Kasumi-1 (cell line): Measurements from ENCODE around the gene ODAD2.
"Not testable (repeated sequence)": the region's sequence is repeated elsewhere in the genome, so short reads cannot be mapped to it uniquely, and the experiment has no call there.

Experiments
- DNase-seq, 2 experiments: peaks; one replicate each; lab custom pipeline; 2025; lab: John Stamatoyannopoulos, UW

Gene ODAD2

GRCh38 chr10:27998954-27999275, at the start of gene ODAD2:
ODAD2 (minus strand) TSS chr10:27999079; CDS start chr10:27995142, 3,937 bp downstream.
- no peak for DNase-seq

DNA sequence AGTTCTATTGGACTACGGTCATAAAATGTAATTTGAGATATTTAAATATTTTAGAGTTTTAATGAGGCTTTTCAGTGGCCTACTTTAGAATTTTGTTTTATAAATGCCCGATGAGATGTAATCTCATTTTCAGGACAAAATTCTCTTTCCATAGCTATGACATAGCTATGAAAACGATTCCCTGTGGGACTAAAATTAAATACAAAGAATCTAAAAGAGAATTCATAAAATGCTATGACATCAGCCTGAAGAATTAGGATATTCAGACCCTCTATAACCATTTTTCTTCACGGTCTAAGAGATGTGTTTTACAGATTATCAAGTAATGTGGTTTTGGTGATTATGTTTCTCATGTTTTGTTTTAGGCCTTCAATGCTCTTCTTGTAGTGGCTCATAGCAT, 48.2 kb upstream of the ODAD2 start:
- no peak for DNase-seq

GRCh38 chr10:28046579-28046978, 47.7 kb upstream of the ODAD2 start:
- no peak for DNase-seq

DNA sequence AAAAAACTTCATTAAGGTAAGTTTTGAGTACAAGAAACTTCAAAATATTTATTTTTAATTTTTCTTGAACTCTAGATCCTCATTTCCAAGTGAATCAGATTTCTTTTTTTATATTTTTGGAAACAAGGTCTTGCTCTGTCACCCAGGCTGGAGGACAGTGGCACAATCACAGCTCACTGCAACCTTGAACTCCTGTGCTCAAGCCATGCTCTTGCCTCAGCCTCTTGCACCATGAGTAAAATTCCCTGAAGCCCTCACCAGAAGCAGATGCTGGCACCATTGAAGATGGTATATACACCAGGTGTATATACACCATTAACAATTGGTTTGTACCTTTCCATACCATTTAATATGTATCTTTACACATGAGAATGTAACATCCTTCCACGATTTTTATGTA, 45.1 kb upstream of the ODAD2 start:
- DNase-seq: no peak

DNA sequence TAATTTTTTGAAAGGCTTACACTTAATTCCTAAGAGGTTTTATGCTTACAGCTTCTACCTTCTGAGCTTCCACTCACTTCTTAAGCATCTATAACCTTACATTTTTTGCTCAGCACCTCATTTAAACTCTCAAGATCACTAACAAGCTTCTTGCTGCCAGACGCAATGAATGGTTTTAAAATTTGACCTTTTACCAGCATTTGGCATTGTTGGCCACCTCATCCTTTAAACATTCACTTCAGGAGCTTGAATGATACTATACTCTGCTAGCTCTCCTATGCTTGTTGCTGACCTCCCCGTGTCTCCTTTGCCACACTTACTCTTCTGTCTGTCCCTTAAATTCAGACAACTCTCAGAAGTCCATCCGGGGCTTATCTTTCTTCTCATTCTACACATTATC, 37.7 kb upstream of the ODAD2 start:
- DNase-seq: no peak

DNA sequence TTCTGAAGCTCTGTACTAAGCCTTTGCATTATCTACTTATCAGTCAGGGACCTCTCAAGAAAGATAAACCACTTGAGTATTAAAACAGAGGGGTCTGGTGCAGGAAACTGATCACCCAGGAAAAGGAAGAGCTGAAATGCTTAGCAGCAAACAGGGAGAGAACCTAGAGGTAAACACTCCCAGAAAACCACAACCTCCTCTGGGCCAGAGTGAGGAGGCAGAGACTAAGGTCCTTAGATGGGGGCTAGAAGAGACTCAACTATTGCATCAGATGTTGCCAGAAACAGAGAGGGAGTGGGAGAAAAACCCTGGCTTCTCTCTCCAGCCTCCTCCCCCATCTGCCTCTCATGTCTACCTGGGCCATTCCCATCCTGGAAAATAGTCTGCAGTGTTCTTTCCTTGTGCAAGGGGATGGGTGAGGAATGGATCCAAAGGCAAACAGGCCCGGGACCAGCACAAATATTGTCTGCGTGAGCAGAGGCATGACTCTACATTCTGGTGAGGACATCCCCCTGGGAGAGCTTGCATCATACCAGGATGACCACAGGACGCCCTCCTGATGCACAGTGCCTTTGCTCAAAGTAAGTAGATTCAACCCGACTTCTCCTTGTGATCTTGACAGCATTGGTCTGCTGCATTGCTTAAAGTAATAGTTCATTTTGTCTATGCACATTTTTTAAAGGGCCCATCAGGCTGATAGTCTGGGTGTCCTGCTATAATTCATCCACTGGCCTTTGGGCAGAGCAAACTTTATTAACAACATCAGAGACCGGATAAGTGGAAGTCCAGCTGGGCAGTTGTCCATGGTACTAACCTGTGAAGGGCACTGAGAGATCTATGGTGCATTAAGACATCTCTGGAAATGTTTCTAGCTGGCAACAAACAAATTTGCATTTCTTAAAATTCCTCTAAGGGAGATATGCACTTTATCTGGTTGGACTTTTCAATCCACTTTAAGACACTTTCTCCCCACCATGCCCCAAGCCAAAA, 22.4 kb upstream of the ODAD2 start:
- no peak for DNase-seq

- no peak for DNase-seq
Observed at GRCh38 chr10:28020080-28020860, 21.4 kb upstream of the ODAD2 start.

DNA sequence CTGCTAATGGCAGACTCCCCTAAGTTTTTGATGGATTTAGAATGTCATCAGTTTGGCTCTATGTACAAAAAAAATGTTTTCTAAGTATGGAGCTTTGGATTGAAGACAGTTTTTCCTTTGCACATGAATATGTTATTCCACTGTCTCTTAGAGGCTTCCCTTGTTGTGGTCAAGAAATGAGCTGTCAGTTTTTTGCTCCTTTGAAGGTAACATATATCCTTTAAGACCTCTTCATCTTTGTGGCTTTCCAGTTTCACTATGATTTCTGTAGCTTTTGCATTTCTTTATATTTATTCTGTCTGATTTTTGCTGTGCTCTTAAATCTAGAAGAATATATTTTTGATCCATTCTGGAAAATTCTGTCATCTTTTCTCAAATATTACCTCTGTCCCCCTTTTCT, 15.8 kb upstream of the ODAD2 start:
- DNase-seq: no peak

DNA sequence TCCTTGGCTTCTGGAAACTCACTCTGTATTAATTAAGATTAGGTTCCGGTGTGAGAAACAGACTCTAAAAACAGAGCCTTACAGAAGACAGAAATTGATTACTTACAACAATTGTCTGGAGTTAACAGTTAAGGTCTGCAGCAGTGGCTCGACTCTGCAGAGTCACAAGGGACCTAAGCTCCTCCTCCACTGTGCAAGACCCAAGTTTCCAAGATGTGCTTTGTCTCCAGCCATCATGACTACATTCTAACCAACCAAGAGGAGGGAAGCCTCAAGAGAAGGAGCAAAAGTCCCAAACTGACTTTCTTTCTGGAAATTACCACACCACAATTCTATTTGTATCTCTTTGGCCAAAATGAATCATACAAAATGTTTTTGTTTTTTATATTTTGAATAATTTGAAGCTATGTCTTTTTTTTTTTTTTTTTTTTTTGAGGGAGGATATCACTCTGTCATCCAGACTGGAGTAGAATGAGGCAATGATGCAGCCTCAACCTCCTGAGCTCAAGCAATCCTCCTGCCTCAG, 14.2 kb upstream of the ODAD2 start:
- DNase-seq: no peak

DNA sequence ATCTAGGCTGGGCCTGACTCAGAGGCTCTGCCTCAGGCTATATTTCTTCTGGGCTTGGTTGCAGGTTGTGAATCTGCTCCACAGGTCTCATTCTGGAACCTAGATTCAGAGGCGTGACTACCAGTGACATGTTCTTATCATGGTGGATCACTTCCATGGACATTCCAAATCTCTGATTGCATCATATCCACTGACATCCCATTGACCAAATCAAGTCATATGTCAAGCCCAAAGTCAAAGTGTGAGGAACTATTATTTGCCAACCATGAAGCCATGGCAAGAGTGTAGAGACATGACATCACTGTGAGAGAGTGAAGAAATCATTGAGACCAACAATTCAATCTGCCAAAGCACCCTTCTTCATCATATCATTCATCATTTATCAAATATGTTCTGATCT, 11.9 kb upstream of the ODAD2 start:
- DNase-seq: no peak

GRCh38 chr10:28008054-28008453, 9.2 kb upstream of the ODAD2 start:
- no peak for DNase-seq

DNA sequence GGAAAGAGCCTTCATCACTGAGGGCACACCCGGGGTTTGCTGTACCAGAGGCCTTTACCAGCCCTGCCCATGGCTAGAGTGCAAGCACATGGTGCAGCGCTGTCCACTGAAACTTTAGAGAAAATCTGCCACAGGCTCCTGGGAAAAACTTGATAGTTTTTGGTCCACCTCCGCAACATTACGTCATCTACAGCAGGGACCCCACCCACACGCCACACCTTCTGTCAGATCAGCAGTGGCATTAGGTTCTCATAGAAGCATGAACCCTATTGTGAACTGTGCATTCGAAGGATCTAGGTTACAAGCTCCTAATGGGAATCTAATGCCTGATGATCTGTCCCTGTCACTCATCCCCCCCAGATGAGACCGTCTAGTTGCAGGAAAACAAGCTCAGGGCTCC, 2.5 kb upstream of the ODAD2 start:
- no peak for DNase-seq

DNA sequence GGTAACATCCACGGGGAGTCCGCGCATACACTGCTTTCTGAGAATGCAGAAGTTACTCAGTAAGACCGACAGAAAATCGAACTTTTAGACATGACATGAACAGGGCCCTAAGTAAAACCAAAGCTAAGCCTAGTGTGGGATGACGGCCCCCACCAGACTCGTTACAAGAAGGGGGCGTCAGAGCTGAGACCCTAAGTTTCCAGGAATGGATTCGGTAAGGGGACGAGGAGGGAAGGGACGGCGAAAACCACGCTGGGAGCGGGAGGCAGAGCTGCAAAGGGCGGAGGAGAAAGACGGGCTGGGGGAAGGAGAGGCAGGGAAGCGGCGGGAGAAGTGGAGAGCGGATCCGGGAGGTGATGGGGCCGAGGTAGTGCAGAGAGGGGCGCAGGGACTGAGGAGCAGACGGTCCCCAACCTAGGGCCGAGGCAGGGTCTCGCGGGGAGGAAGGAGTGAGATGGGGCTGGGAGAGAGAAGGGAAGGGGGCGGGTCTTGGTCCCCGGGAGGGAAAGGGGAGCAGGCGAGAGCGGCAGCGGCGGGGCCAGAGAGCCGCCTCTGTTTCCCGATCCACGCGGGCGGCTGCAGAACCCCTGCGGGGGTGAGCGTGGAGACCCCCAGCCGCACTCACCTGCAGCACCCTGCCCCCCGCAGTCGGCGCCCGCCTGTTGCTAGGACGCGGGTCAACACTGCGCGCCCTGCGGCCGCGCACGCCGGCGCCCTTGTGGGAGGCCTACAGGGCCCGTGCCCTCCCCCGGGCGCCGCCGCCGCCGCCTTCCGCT, 513 bp downstream of the ODAD2 start:
- no peak for DNase-seq

- DNase-seq: no peak
Observed at GRCh38 chr10:27997865-27998177, 1.1 kb downstream of the ODAD2 start.

DNA sequence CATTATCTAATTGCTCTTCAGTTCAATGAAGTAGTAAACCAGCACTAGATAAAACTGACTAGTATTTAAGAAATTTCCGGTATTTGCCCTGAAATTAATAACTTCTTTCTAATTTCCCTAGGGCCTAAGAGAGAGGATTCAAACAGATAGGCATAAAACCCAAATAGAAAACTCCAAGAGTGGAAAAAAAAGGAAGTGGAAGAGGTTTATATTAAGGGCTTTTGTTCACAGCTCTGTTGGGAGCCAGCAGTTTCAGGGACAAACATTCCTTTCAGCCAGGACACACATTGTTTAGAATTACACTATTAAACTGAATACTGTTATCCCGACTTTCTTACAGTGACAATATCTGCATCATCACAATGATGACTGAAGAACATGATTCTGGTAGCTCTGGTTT, 3.6 kb downstream of the ODAD2 start:
- no peak for DNase-seq

DNA sequence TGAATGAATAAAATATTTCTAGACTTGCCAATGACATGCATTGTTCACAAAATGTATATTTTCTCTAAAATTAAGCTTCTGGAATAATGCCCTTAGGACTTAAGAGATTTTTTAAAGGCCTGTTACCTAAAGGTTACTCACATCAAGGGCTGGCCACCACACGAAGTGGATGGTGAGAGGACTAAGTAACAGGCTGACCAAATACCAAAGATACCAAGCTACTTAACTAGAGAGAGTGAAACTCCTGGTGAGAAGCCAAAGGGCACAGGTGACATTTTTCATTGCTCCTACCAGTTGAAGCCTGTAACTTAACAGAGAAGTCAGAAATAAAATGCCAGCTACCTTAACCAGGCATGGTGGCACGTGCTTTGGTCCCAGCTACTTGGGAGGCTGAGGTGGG, 9.5 kb downstream of the ODAD2 start:
- DNase-seq: not testable (repeated sequence)

- no peak for DNase-seq
Observed at GRCh38 chr10:27986821-27987220, 12.1 kb downstream of the ODAD2 start.

GRCh38 chr10:27982875-27983543, 15.9 kb downstream of the ODAD2 start:
- DNase-seq: no peak

- no peak for DNase-seq
Observed at GRCh38 chr10:27981744-27982143, 17.1 kb downstream of the ODAD2 start.

DNA sequence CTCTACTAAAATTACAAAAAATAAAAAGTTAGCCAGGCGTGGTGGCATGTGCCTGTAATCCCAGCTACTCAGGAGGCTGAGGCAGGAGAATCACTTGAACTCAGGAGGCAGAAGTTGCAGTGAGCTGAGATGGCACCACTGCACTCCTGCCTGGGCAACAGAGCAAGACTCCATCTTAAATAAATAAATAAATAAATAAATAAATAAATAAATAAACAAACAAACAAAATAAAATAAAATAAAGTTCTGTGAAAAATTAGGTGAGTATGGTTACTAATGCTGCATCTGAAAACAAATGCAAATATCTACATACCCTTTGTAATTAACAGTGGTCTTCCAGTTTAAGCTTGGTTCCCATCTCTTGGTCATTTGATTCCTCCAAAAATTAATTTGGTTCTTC, 28.1 kb downstream of the ODAD2 start:
- not testable (repeated sequence) for DNase-seq

- DNase-seq: not testable (repeated sequence)
Observed at GRCh38 chr10:27969931-27970330, 28.9 kb downstream of the ODAD2 start.
